Vagina (tissue), 2 donors: ENCODE data around the gene ITIH1. TPM values are rescaled to one million over a fixed set of nuclear protein-coding genes. Genes with fewer than 3 reads are reported as not detected.
A peak's percentile ranks its signal among the peaks of the same experiment; 100 is the strongest.

Experiments
- DNase-seq, 2 donors: peaks; one replicate each; pipeline ENCODE4 v3.0.0-alpha.2; 2017; ENCODE audit errors: extremely low spot score in 2 of 2
- H3K27ac ChIP-seq: fragments of 200-600 bp; sonication (generic); one replicate; pipeline ENCODE4 v1.5.1; 2019
- H3K27me3 ChIP-seq: fragments of 200-600 bp; sonication (generic); one replicate; pipeline ENCODE4 v1.5.1; 2019
- H3K36me3 ChIP-seq, 2 donors: fragments of 200-600 bp; sonication (generic); one replicate each; pipeline ENCODE4 v1.5.1; 2017 to 2019
- H3K4me1 ChIP-seq: fragments of 200-600 bp; sonication (generic); one replicate; pipeline ENCODE4 v1.5.1; 2019
- H3K4me3 ChIP-seq, 2 donors: fragments of 200-600 bp; sonication (generic); 1 replicate in 1 of 2; 2 replicates in 1 of 2; pipeline ENCODE4 v1.5.1; 2016 to 2019
- H3K9me3 ChIP-seq: fragments of 200-600 bp; sonication (generic); one replicate; pipeline ENCODE4 v1.5.1; 2019
- POLR2A ChIP-seq, 2 donors: fragments of 450-650 bp; IDR thresholded peaks; one replicate each; pipeline ENCODE4 v1.6.1; 2017; ENCODE audit warnings: antibody characterized with exemption in 2 of 2, mild to moderate bottlenecking in 2 of 2, moderate library complexity in 2 of 2
- POLR2AphosphoS5 ChIP-seq, 2 donors: sonication (generic); formaldehyde crosslinking; IDR thresholded peaks; one replicate each; pipeline ENCODE4 v1.9.0; 2017; ENCODE audit warnings: antibody characterized with exemption in 2 of 2, mild to moderate bottlenecking in 2 of 2, low read depth in 1 of 2; ENCODE audit not compliant: insufficient read depth in 1 of 2
- intact Hi-C: fragments of 100-400 bp; cut with DNase I; formaldehyde crosslinking; loops from one replicate; pipeline ENCODE4 v1.15.1; 2023
- total RNA-seq: library from RNA; depleted of rRNA; stranded (reverse); fragments of >200 nt; gene quantifications from one replicate; pipeline ENCODE4 v1.2.3, GENCODE V29; 2016
- TF ChIP-seq, protein P1 (sequence below), 3 experiments: fragments of 450-650 bp in 2 of 3; fragments of 200-600 bp in 1 of 3; sonication (generic) in 1 of 3; IDR thresholded peaks; one replicate each; pipeline ENCODE4 v1.5.1; 2017 to 2019; ENCODE audit warnings: antibody characterized with exemption in 3 of 3, mild to moderate bottlenecking in 2 of 3, moderate library complexity in 2 of 3

Gene ITIH1
- total RNA-seq, 1 donor from 2014 or later, result 0.98 TPM

- DNase-seq, result peak in 1 of 2 donors; percentile 71
- intact Hi-C loops, result no loop called here
- no peaks in the 10 kb centered on the region for H3K36me3 ChIP-seq
Observed at GRCh38 chr3:52779011-52779836, 1.8 kb downstream of the ITIH1 start.

DNA sequence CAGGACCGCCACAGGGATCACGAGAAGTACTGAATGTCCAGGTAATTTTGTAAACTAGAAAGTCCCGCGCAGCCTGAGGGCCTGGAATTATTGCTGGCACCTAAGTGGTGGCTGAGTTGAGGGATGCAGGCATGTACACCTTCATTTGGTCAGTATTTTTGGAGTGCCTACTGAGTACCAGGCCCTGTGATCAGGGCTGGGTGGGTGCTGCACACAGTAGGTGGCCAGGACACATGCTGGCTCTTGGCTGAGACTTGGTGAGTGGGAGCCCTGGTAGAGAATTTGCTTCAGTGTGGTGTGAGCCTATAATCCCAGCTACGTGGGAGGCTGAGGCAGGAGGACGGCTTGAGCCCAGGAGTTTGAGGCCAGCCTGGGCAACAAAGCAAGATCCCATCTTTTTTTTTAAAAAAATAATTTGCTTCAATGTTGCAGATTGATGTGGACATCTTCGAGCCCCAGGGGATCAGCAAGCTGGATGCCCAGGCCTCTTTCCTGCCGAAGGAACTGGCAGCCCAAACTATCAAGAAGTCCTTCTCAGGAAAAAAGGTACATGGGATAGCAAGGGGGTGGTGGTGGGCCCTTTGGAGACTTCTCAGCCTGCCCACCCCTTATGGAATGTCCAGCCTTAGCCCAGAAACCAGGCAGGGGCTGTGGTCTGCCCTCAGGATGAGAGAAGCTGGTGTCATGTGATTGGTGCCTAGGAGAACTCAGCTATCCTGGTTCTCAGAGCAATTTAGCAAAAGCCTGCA is 2.6 kb downstream of the ITIH1 start:
- Histone ChIP-seq H3K36me3 (no peaks in the 10 kb centered on the region), H3K27ac (no peak overlapping the region), H3K4me1 (no peaks in the 10 kb centered on the region), H3K27me3 (no peaks in the 10 kb centered on the region), H3K4me3 (no peak overlapping the region), H3K9me3 (no peaks in the 10 kb centered on the region)
- TF ChIP-seq POLR2AphosphoS5 (IDR thresholded peaks at IDR 0.05; ENCODE audit: insufficient read depth in 1 of 2, low read depth in 1 of 2) (no peak), POLR2A (IDR thresholded peaks at IDR 0.05) (no peak)
- TF ChIP-seq, protein P1, sequence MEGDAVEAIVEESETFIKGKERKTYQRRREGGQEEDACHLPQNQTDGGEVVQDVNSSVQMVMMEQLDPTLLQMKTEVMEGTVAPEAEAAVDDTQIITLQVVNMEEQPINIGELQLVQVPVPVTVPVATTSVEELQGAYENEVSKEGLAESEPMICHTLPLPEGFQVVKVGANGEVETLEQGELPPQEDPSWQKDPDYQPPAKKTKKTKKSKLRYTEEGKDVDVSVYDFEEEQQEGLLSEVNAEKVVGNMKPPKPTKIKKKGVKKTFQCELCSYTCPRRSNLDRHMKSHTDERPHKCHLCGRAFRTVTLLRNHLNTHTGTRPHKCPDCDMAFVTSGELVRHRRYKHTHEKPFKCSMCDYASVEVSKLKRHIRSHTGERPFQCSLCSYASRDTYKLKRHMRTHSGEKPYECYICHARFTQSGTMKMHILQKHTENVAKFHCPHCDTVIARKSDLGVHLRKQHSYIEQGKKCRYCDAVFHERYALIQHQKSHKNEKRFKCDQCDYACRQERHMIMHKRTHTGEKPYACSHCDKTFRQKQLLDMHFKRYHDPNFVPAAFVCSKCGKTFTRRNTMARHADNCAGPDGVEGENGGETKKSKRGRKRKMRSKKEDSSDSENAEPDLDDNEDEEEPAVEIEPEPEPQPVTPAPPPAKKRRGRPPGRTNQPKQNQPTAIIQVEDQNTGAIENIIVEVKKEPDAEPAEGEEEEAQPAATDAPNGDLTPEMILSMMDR (IDR thresholded peaks at IDR 0.05), result no peak
- intact Hi-C loops, result no loop called here
- peak in 1 of 2 donors; percentile 79 for DNase-seq

More at GRCh38 chr3:52779011-52779836, 1.8 kb downstream of the ITIH1 start:
- no peaks in the 10 kb centered on the region for H3K27me3 ChIP-seq
- no peak for TF ChIP-seq POLR2AphosphoS5 (IDR thresholded peaks at IDR 0.05; ENCODE audit: insufficient read depth in 1 of 2, low read depth in 1 of 2)
- TF ChIP-seq POLR2A (IDR thresholded peaks at IDR 0.05), result no peak
- TF ChIP-seq, protein P1 (IDR thresholded peaks at IDR 0.05), result no peak
- no peak overlapping the region for H3K4me3 ChIP-seq
- H3K4me1 ChIP-seq, result no peaks in the 10 kb centered on the region
- no peaks in the 10 kb centered on the region for H3K9me3 ChIP-seq
- H3K27ac ChIP-seq, result no peak overlapping the region

DNA sequence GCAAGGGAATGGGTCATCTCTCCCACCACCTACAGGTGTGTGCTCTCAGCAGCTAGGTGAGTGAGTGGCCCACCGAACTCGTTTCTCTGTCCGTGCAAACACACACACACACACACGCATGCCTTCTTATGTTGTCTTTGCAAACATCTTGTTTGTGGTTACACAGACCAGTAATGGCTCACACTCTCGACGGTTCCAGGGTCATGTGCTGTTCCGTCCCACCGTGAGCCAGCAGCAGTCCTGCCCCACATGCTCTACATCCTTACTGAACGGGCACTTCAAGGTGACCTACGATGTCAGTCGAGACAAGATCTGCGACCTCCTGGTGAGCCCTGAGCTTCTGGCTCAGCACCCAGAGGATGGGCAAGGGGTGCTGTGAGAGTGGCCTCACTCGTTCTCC is 4.3 kb downstream of the ITIH1 start:
- Histone ChIP-seq H3K36me3 (no peaks in the 10 kb centered on the region), H3K4me3 (no peak overlapping the region), H3K9me3 (no peaks in the 10 kb centered on the region), H3K4me1 (no peaks in the 10 kb centered on the region), H3K27ac (no peak overlapping the region), H3K27me3 (no peaks in the 10 kb centered on the region)
- no peak for TF ChIP-seq POLR2AphosphoS5 (IDR thresholded peaks at IDR 0.05; ENCODE audit: insufficient read depth in 1 of 2, low read depth in 1 of 2)
- TF ChIP-seq POLR2A (IDR thresholded peaks at IDR 0.05), result no peak
- TF ChIP-seq, protein P1 (IDR thresholded peaks at IDR 0.05), result no peak
- DNase-seq, result no peak
- intact Hi-C loops, result no loop called here

- H3K9me3 ChIP-seq, result no peaks in the 10 kb centered on the region
- TF ChIP-seq, protein P1 (IDR thresholded peaks at IDR 0.05), result no peak
- no peak for TF ChIP-seq POLR2A (IDR thresholded peaks at IDR 0.05)
- TF ChIP-seq POLR2AphosphoS5 (IDR thresholded peaks at IDR 0.05; ENCODE audit: insufficient read depth in 1 of 2, low read depth in 1 of 2), result no peak
Observed at GRCh38 chr3:52782412-52783210, 5.2 kb downstream of the ITIH1 start.

More at GRCh38 chr3:52782412-52783210, 5.2 kb downstream of the ITIH1 start:
- no peaks in the 10 kb centered on the region for H3K36me3 ChIP-seq
- DNase-seq, result no peak
- no peaks in the 10 kb centered on the region for H3K27me3 ChIP-seq
- H3K4me3 ChIP-seq, result no peak overlapping the region
- intact Hi-C loops, result no loop called here
- no peak overlapping the region for H3K27ac ChIP-seq
- H3K4me1 ChIP-seq, result peaks cover 5% of the 10 kb centered on the region
